Stimulated activated CD4-positive, alpha-beta T cell treated with anti-CD3 and anti-CD28 coated beads, TNF-alpha, amount 100 ng/mL, for 48 hours (primary cell): ENCODE results near the gene SHD.

Source experiments
- DNase-seq, 3 donors: peaks; one replicate each; pipeline ENCODE4 v3.0.0-alpha.2; 2020; ENCODE audit warnings: low read depth in 3 of 3

The SHD gene

DNA sequence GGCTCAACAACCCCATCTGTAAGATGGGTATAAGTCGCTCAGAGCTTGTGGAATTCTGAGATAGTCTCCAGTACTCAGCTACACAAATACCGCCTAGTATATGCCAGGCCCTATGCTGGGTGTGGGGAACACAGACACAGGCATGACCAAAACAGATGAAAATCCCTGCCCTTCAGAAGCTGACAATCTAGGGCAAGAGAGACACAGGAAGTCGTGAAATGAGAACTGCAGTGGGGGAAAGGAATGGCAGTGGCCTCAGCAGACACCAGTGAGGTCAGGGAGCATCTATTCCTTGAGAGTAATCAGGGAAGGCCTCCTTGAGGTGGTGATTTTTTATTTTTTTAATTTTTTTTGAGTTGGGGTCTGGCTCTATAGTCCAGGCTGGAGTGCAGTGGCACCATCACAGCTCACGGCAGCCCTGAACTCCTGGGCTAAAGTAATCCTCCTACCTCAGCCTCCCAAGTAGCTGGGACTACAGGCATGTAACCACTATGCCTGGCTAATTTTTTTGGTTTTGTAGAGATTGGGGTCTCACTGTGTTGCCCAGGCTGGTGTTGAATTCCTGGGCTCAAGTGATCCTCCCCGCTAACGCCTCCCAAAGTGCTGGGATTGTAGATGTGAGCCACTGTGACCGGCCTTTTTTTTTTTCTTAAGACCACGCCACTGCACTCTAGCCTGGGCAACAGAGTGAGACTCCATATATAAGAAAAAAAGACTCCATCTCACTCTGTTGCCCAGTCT is 19.9 kb downstream of the SHD start:
- no peak for DNase-seq

DNA sequence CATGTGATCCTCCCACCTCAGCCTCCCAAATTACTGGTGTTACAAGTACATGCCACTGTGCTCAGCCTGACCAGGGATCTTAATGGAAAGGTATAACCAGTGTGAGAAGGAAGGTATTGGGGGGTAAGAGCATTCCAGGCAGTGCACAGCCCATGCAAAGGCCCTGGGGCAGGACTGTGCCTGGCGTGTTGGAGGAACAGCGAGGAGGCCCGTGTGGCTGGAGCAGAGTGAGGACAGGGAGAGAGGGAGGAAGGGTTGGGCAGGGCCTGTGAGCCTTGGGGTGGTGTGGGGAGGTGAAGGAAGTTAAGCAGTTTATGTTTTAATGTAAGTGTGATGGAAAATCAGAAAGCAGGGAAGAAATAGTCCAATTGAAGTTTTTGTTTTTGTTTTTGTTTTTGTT is 21.5 kb downstream of the SHD start:
- no peak for DNase-seq

- no peak for DNase-seq
Measured at GRCh38 chr19:4301590-4302242, 22.6 kb downstream of the SHD start.

DNA sequence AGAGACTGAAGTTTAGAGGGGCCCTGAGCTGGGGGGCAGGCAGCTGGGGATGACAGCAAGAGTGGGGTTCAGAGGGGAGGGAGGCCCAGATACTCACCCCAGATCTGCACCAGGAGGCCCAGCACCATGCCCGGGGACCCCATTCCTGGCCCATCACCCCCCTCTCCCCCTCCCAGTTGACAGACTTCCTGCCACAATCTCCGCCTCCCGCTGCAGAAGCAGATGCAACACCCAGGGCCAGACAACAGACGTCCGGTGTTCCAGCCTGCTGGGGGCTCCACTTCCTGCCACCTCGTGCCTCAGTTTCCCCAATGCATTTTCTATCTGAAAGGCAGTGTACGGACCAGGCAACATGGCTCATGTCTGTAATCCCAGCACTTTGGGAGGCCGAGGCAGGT is 23.2 kb downstream of the SHD start, which contains the start of gene TMIGD2:
TSS of gene TMIGD2 (minus strand) at position 147 of the 398 bp plus-strand sequence. CDS start at position 143, 4 bp downstream.
- no peak for DNase-seq

DNA sequence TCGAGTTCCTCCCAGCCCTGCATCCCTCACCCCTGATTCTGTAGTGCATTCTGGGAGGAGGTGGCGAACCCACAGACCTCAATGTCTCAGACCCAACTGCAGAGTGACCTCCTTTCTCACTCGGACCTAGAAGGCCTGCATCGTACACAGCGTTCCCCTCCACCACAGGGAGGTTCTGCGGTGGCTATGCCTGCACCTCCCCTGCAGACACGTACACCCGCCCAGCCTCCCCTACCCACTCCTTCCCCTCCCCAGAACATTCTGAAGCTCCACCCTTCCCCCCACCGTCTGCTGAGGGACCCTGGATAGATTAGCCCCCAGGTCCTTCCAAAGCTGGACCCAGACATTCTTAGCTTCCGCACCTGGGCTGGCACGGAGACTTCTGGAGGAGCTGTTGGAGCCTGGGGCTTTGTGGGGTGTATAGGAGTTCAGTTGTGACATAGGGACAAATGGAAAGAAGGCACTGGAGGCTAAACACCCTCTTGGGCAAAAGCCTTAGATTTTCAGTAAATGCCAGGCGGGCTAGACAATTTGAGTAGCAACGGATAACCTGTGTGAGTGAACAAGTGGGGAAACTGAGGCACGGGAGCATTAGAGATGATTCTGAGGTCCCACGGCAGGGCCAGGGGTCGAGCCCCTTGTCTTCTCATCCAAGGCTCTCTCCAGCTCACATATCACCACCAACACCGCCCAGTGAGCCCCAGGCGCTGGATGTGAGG is 24.9 kb downstream of the SHD start:
- DNase-seq = no peak

- DNase-seq = peak; percentile 58 to 67 (median 60)
Measured at GRCh38 chr19:4304538-4305256, 25.6 kb downstream of the SHD start, which contains the start of gene FSD1. Gene FSD1 (plus strand): TSS chr19:4304598. CDS start chr19:4304747, 149 bp downstream.

GRCh38 chr19:4305257-4305612 is 26.2 kb downstream of the SHD start:
- DNase-seq = no peak

DNA sequence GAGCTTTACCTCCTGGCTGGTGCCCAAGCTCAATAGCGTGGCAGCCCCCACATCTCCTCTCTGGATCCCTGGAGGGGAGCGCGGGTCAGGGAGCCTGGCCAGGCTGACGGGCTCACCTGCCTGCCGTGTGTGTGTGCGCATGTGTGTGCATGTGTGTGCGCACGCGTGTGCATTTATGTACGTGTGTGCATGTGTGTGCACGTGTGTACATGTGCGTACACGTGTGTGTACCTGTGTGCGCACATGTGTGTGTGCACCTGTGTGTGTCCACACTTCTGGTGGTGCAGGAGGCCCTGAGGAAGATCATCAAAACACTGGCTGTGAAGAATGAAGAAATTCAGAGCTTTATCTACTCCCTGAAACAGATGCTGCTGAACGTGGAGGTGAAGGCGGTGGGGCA is 26.6 kb downstream of the SHD start:
- DNase-seq = no peak

DNA sequence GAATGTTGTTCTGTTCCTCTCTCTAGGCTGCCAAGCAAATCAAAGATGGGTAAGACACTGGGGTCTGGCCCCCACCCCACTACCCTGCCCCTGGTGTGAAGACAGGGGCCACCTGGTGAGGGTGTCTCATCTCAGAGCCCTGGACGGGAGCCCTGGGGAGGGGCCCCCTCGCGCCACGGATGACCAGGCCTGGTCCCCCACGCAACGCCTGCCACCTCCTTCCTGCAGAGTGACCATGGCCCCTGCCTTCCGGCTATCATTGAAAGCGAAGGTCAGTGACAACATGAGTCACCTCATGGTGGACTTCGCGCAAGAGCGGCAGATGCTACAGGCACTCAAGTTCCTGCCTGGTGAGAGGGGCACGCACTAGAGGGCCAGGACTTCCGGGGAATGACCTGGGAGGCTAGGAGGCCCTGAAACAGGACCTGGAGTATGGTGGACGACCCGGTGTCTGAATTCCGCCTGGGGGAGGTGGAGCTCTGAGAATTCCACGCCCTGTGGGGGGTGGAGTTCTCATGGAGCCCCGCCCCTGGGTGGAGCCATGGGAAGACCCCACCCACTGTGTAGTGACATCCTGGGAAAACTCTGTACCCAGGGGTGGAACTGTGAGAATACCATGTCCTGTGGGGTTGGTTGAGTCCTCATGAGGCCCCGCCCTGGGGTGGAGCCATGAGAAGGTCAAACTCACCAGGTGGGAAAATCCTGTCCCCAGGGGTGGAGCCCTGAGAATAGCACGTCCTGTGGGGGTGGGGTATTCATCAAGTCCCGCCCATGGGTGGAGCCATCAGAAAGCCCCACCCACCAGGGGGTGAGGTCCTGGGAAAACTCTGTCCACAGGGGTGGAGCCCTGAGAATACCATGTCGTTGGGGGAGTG is 31.4 kb downstream of the SHD start:
- DNase-seq = no peak

DNA sequence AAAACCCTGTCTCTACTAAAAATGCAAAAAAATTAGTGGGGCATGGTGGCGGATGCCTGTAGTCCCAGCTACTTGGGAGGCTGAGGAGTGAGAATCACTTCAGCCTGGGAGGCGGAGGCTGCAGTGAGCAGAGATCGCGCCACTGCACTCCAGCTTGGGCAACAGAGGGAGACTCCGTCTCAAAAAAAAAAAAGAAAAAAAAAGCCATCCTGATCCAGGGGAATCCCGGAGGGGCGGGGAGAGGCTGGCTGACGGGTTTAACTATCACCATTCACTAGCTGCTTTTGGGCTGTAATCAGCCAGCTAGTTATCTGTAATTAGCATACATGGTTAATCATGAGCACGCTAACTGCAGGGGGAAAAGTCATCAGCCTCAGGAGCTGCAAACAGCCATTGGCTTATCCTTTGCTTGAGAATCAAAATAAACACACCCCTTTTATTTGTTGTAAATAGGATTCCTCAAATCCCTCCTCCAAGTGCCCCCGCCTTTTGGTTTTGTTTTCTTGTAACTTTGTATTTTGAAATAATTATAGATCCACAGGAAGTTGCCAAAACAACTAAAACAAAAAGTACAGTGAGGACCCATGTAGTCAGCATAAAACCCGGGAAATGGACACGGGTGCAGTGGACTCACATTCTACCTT is 34.9 kb downstream of the SHD start:
- DNase-seq = no peak

DNA sequence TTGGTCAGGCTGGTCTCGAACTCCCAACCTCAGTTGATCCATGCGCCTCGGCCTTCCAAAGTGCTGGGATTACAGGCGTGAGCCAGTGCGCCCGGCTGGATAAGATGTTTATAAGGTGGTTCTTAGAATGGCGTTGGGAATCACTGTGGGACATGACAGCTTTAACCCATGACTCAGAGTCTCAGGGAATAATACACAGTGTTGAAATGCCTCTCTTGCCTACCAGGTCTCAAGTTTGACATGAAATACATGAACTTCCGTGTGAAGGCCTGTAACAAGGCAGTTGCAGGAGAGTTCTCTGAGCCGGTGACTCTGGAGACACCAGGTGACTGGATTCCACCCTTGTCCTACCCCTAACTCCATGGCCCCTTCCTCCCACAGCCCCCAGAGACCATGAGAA is 37.9 kb downstream of the SHD start:
- no peak for DNase-seq

DNA sequence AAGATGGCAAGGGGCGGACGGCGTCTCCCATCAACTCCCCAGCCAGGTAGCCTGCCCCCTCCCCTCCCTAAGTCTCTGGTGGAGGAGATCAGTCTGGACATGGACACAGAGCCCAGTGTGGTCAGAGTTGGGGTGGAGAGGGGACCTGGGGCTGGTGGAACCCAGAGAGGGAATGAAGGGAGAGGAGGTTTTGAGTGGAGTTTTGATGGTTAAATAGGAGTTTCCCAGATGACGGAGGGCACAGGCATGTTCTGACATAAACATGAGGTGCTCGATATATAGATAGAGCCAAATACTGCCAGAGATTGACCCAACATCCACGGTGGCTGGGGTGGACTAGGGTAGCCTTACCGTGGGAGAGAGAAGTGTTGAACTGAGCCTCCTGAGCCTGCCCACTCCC is 39.4 kb downstream of the SHD start:
- DNase-seq = no peak

- no peak for DNase-seq
Measured at GRCh38 chr19:4319067-4319718, 40.1 kb downstream of the SHD start.

DNA sequence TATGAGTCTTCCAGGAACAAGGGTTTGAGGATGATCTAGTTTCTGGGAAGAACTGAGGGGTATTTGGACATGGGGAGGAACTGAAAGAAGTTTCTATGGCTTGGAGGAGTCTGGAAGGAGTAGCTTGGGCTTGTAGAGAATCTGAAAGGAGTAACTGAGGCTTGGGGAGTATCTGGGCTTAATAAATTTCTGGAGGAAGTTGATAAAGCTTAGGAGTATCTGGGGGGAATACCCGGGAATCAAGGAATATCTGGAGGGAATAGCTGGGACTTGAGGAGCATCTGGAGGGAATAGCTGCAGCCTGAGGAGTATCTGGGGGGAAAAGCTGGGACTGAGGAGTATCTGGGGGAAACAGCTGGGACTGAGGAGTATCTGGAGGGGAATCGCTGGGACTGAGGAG is 41.4 kb downstream of the SHD start:
- no peak for DNase-seq

GRCh38 chr19:4322942-4323665 is 44.0 kb downstream of the SHD start:
- no peak for DNase-seq

GRCh38 chr19:4323692-4324091 is 44.6 kb downstream of the SHD start:
- no peak for DNase-seq

GRCh38 chr19:4324228-4324627 is 45.2 kb downstream of the SHD start:
- DNase-seq = no peak

DNA sequence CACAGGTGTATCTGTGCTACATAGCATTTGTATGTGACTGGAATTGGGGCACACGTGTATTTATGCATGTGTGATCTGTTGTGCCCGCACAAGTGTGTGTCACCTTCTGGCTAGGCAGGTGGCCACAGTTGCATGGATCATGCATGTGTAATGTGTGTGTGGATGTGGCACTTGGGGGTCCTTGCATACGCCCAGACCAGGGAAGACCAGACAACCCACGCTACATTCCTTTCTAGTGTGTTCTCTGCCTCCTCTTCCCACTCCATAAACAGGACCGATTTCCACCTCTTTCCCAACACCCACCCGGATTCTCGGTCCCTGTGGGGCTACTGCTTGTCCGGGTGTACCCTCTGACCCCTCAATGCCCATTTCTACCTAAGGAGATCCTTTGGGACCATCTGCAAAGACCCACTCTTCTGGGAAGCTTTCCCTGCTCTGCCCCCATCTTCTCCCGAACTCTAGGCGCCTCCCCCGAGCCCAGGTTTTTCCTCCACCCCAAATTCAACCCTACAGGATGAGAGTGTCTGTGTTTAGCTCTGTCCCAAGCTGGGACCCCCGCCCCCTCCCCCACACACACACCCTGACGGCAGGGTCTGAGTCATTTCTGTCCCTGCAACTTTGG is 47.3 kb downstream of the SHD start:
- no peak for DNase-seq

- DNase-seq = no peak
Measured at GRCh38 chr19:4326837-4327251, 47.8 kb downstream of the SHD start.
